ENCODE data around the gene KATNBL1.
"Not testable (repeated sequence)": the region's sequence is repeated elsewhere in the genome, so short reads cannot be mapped to it uniquely, and the experiment has no call there.

The KATNBL1 gene

GRCh38 chr15:34203305-34203704, 6.6 kb downstream of the KATNBL1 start:
- DNase-seq (ENCODE audit: low read depth in 1 of 2, low spot score in 1 of 2): no peak

- not testable (repeated sequence) for DNase-seq (ENCODE audit: low read depth in 1 of 2, low spot score in 1 of 2)
Observed at GRCh38 chr15:34193272-34193671, 16.6 kb downstream of the KATNBL1 start.

- DNase-seq (ENCODE audit: low read depth in 1 of 2, low spot score in 1 of 2): no peak
Observed at GRCh38 chr15:34188711-34189110, 21.2 kb downstream of the KATNBL1 start.

- no peak for DNase-seq (ENCODE audit: low read depth in 1 of 2, low spot score in 1 of 2)
Observed at GRCh38 chr15:34185666-34186065, 24.2 kb downstream of the KATNBL1 start.

- no peak for DNase-seq (ENCODE audit: low read depth in 1 of 2, low spot score in 1 of 2)
Observed at GRCh38 chr15:34182942-34183341, 27.0 kb downstream of the KATNBL1 start.

- DNase-seq (ENCODE audit: low read depth in 1 of 2, low spot score in 1 of 2): no peak
Observed at GRCh38 chr15:34179234-34179633, 30.7 kb downstream of the KATNBL1 start.

- DNase-seq (ENCODE audit: low read depth in 1 of 2, low spot score in 1 of 2): not testable (repeated sequence)
Observed at GRCh38 chr15:34165987-34166573, 43.8 kb downstream of the KATNBL1 start.

GRCh38 chr15:34161329-34161963, 48.5 kb downstream of the KATNBL1 start:
- no peak for DNase-seq (ENCODE audit: low read depth in 1 of 2, low spot score in 1 of 2)

GRCh38 chr15:34160735-34161134, 49.2 kb downstream of the KATNBL1 start:
- DNase-seq (ENCODE audit: low read depth in 1 of 2, low spot score in 1 of 2): no peak

GRCh38 chr15:34158355-34158754, 51.5 kb downstream of the KATNBL1 start:
- no peak for DNase-seq (ENCODE audit: low read depth in 1 of 2, low spot score in 1 of 2)

GRCh38 chr15:34155859-34156258, 54.0 kb downstream of the KATNBL1 start:
- no peak for DNase-seq (ENCODE audit: low read depth in 1 of 2, low spot score in 1 of 2)

GRCh38 chr15:34154725-34155204, 55.1 kb downstream of the KATNBL1 start:
- DNase-seq (ENCODE audit: low read depth in 1 of 2, low spot score in 1 of 2): no peak

- DNase-seq (ENCODE audit: low read depth in 1 of 2, low spot score in 1 of 2): no peak
Observed at GRCh38 chr15:34147371-34148140, 62.3 kb downstream of the KATNBL1 start.

- DNase-seq (ENCODE audit: low read depth in 1 of 2, low spot score in 1 of 2): no peak
Observed at GRCh38 chr15:34133511-34133910, 76.4 kb downstream of the KATNBL1 start.

- no peak for DNase-seq (ENCODE audit: low read depth in 1 of 2, low spot score in 1 of 2)
Observed at GRCh38 chr15:34132881-34133280, 77.0 kb downstream of the KATNBL1 start.

GRCh38 chr15:34128898-34129297, 81.0 kb downstream of the KATNBL1 start:
- DNase-seq (ENCODE audit: low read depth in 1 of 2, low spot score in 1 of 2): no peak

GRCh38 chr15:34126522-34126921, 83.4 kb downstream of the KATNBL1 start:
- no peak for DNase-seq (ENCODE audit: low read depth in 1 of 2, low spot score in 1 of 2)

- no peak for DNase-seq (ENCODE audit: low read depth in 1 of 2, low spot score in 1 of 2)
Observed at GRCh38 chr15:34125945-34126344, 84.0 kb downstream of the KATNBL1 start.

GRCh38 chr15:34124651-34125050, 85.2 kb downstream of the KATNBL1 start:
- DNase-seq (ENCODE audit: low read depth in 1 of 2, low spot score in 1 of 2): no peak

- DNase-seq (ENCODE audit: low read depth in 1 of 2, low spot score in 1 of 2): no peak
Observed at GRCh38 chr15:34122771-34123183, 87.1 kb downstream of the KATNBL1 start.

- DNase-seq (ENCODE audit: low read depth in 1 of 2, low spot score in 1 of 2): not testable (repeated sequence)
Observed at GRCh38 chr15:34121786-34122185, 88.1 kb downstream of the KATNBL1 start.

- not testable (repeated sequence) for DNase-seq (ENCODE audit: low read depth in 1 of 2, low spot score in 1 of 2)
Observed at GRCh38 chr15:34120420-34120819, 89.5 kb downstream of the KATNBL1 start.
